ENCODE results near the gene GPR137C.

Gene GPR137C, protein sequence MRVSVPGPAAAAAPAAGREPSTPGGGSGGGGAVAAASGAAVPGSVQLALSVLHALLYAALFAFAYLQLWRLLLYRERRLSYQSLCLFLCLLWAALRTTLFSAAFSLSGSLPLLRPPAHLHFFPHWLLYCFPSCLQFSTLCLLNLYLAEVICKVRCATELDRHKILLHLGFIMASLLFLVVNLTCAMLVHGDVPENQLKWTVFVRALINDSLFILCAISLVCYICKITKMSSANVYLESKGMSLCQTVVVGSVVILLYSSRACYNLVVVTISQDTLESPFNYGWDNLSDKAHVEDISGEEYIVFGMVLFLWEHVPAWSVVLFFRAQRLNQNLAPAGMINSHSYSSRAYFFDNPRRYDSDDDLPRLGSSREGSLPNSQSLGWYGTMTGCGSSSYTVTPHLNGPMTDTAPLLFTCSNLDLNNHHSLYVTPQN

DNA sequence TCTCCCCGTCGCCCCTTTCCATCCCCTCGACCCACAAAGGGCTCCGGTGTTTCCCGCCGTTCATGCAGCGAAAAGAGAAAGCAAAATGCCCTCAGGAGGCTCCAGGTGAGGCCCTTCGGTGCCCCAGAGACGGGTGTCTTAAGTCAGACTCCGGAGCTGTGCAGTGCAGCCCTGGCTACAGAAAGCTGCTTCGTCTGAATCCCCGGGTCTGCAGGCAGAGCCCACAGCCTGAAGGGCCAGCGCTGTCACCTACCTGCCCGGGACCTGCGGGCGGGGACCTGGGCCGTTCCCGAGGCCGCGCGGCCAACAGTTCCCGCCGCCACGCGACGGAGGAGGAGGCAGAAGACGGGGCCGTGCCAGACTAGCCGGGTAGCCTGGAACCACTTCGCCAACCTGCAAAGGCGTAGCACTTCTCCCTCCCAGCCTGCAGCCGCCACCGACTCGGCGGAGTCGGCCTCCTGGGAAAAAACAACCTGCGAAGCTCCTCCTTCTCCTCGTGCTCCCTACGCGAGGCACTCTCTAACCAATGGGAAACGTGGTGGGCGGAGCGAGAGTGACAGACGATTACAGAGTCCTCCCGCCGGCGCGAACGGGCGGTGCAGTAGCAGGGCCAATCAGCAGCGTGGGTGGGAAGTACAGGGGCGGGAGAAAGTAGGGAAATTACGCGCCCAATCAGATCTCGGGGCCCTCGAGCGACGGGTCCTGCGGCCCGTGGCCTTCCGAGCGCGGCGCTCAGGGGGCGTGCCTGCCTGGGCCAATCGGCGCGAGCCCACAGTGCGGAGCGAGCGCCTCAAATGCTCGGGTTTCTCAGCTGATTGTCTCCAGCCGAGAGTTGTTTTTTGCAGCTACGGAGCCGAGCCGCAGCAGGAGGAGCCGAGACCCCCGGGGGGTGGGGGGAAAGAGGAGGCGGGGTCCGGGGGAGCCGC lies at the start of gene GPR137C, which contains the start of gene TXNDC16:
Gene GPR137C, plus strand, starts transcription at position 774 of the 926 bp plus-strand sequence. CDS start 312 bp downstream, outside the sequence.
Gene TXNDC16, minus strand, starts transcription at position 443 of the 926 bp plus-strand sequence. CDS start 8,948 bp downstream, outside the sequence.
- DNase-seq = peak; percentile 96

DNA sequence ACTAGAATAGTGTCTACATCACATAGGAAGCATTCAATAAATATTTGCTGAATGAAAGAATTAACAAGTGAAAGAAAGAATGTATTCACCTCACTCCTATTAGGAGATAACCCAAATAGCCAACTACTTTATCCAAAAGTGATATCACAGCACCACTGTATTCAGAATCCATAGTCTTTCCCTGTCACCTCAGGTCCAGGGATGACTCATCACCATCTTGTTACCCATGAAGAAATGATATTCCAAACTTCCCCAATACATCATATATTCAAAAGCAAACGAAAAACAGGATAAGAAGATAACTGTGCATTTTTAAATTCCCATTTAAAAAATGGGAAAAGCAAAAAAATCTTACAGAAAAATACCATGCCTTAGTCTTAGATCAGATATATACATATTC lies 39.4 kb upstream of the GPR137C start:
- DNase-seq = no peak

DNA sequence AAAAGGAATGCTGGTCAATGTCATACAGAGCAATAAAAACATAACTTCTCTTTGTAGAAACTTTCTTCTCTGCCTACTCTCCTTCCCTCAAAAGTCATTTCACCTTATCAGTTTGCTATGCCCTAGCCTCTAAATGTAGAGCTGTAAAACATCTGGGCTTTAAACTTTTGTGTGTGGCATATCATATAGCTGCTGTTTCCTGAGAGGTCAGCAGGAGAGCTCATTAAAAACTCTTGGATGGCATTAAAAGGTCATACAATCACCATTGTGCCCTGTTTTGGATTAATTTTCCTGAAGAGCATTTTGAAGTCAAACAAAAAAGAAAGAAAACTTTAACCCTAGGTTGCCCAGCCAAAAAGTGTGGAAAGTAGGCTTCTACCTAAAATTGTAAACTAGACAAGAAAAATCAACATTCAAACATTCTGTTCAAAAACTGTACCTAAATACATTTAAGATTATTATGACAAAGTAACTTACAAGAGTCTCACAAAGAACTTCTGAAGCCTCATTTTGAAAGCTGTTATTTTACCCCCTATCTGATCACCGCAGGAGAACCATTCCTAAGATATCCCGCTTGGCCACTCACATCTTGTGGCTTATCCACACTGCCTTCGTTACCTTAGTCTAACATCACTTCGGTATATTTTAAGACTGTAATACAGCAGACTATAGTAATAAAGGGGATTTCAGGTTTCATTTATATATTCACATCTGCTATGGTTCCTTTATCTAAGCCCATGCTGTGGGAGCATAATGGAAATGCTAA lies 38.4 kb upstream of the GPR137C start:
- no peak for DNase-seq

DNA sequence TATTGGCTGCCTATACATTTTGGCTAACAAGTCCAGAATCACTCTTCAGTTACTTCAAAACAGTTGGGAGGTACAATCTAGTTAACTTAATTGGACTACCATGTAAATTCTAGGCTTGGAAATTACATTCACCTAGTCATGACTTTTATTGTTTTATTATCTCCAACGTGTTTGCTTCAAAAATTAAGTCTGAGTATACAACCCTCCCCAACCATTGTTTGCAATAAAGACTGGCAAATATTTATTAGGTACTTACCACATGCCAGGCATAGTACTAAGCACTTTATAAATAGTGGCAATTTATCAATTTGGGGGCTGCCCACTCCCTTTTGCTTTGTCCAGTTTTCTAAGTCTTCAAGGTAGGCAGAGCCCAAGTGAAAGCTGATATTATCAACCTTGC lies 30.6 kb upstream of the GPR137C start:
- DNase-seq = no peak

DNA sequence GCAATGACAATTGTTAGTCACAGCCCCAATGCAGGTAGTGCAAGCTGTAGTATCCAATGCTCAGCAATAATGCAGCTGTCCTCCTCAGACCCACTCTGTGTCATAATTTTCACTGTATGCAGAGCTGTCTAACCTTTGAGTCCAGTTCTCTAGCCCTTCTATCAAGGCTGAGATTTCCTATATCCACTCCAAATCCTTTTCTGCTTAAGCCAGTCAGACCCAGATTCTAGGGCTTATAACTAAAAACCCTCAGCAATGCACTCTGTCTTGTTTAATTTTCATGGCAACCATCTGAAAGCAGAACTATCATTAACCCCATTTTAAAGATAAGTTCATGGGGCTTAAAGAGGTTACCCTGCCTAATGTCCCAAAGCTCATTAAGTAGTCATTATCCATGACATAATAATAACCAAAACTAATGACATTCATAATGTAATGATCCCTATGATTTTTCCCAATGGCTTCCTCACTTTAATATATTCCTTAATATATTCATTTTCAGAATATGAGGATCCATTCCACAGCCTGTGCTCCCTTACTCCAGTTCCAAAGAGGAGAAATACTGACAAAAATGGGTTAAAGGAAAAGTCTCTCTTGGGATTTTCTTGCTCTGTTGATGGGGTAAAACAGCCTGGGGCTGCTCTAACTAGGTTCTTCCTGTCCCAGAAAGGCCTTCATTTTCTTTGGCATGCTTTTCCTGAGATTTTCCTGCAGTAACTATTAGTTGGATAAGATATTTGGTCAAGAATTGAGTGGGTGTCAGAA lies 29.9 kb upstream of the GPR137C start:
- DNase-seq = no peak

DNA sequence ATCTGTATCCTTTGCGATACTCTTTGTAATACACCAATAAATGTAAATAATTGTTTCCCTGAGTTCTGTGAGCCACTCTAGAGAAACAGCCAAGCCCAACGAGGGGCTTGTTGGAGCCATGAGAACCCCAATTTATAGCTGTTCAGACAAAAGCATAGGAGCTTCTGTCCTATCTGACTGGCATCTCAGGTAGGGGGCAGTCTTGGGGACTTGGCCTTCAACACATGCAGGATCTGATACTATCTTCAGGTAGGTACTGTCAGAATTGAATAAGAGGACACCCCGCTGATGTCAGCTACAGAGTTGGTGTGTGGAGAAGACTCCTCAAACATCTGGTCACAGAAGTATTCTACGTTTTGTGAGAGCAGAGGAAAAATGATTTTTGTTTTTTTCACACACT lies 25.6 kb upstream of the GPR137C start:
- DNase-seq = no peak

DNA sequence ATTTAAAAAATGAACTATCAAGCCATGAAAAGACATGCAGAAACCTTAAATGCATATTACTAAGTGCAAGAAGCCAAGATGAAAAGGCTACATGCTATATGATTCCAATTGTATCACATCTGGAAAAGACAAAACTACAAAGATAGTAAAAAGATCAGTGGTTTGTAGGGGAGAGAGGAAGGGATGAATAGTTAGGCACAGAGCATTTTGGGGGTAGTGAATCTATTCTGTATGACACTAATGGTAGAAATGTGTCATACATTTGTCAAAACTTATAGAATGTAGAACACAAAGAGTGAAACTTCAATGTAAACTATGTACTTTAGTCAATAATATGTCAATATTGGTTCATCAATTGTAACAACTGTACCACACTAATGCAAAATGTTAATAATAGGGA lies 21.2 kb upstream of the GPR137C start:
- no peak for DNase-seq

DNA sequence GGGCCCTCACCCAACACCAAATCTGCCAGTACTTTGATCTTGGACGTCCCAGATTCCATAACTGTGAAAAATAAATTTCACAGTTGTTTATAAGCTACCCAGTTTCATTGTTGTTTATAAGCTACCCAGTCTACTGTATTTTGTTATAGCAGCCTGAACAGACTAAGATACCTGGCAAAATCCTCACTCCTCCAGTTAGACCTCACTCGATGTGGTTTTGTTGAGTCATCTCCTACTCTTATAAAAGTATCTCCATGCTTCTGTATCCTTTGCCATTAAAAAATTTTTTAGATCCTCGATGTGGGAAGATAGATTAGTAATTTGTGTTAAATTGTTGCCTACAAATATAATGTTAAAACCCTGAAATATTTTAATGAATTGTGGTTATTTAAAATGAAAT lies 16.4 kb upstream of the GPR137C start:
- no peak for DNase-seq

DNA sequence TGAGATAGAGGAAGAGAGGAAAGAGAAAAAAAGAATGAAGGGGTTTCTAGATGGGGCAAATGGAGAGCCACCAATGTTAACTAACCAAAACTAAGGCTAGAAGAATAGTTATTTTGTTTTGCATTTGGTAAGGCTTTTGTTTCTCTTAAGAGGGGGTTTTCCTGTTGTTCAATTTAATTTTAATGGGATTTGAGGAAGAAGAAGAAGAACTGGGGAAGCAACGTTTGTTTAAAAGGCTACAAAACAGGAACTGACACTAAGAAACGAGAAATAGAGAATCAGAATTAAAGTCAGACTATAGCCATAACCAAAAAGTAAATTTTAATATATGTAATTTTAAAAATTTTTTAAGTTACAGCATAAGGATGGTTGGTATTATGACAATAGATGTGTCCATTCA lies 14.0 kb upstream of the GPR137C start:
- DNase-seq = no peak

DNA sequence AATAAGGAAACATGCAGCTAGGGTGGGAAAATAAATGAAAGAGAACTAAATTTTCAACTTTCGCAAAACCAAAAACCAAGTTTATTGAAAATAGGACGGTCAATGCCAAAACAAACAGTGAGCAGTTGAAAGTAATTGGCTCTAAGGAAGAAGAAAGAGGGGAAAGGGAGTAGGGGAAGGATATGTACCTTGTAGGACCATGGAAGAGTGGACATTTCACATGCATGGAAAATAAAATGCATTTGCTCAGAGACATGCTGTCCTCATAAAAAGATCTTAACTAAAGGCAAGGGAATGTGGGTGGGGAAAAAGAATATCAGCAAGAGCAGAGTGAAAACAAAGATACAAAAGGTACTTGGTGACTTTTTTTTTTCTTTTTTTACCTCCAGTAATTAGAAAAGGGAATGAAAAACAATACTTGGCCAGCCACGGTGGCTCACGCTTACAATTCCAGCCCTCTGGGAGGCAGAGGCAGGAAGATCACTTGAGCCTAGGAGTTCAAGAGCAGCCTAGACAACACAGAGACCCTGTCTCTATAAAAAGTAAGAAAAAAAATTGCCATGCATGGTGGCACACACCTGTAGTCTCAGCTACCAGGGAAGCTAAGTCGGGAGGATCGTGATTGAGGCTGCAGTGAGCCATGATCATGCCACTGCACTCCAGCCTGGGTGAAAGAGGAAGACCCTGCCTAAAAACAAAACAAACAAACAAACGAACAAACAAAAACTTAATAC lies 6.9 kb upstream of the GPR137C start:
- no peak for DNase-seq

DNA sequence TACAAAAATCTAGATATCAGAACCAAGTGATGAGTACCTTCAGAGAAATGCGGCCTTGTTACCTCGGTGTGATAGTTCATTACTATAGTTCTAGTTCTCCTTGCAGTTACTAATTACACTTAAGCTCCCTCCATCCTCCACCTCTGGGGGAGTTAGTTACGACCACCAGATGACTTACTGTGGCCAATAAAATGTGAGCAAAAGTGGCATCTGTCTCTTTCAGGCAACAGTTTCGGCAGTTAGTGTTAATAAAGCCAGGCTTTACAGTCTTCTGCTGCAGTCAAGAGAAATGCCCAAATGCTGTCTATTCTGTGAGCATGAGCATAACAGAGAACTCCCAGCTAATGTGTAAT lies 6.3 kb upstream of the GPR137C start:
- no peak for DNase-seq

DNA sequence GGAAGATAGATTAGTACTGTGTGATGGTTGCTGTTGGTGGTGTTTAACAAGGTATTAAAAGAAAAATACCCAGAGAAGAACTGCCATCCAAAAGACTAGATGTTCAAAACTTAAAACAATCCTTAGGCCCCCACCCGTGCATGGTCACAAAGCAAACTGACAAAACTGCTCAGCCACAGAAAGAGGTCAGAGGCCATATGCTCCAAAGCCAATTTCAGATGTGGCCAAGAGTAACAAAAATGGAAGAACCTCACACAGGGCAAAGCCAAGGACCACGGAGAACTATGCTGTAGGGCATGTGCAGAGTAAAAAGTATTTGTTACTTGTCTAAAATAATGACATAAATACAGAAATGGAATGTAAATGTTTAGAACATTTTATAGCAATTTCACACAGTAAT lies 5.6 kb upstream of the GPR137C start:
- no peak for DNase-seq

DNA sequence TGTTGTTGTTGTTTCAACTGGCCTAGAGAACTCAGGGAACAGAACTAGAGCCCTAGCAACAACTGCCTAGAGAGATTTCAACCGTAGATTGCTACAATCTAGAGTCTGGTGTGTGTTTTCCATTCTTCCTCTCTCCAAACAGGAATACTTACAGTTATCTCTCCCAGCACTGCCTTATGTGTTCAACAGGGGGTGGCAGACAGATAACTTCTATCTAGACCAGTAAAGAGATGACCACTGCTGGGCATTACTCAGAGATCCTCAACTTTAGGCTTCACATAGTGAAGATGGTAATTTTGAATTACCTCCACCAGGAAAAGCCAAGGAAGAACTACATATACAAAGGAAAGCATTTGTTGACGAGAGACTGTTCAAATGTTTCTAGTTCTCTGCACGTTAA lies 5.1 kb upstream of the GPR137C start:
- no peak for DNase-seq

DNA sequence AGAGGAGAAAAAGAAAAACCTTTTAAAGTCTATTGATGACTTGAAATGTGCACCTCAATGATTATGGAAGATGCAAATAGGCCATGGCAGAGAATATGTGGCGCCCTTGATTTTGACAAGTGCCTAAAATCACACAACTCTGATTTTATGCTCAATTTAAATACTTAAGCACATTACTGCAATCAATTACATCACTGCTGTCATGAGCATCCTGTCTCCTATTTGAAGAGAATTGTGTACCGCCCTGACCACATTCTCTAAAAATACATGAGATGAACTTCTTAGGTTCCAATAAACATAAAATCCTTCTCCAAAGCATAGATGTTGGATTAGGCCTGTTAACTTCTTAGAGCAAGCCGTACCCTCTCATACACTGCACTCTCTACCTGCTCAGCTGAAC lies 2.0 kb upstream of the GPR137C start:
- DNase-seq = no peak

DNA sequence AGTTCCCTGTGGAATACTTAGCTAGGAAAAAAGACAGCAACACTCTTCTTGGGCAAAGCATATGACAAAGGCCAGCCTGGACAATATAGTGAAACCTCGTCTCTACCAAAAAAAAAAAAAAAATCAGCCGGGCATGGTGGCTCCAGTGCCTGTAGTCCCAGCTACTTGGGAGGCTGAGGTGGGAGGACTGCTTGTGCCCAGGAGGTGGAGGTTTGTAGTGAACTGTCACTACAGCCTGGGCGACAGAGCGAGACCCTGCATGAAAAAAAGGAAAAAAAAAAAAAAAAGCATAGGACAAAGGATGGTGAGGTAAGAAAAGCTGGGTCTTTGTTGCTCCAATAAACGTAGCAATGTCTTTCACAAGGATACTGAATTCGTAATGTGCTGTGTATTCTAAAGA lies 1.4 kb upstream of the GPR137C start:
- DNase-seq = no peak

DNA sequence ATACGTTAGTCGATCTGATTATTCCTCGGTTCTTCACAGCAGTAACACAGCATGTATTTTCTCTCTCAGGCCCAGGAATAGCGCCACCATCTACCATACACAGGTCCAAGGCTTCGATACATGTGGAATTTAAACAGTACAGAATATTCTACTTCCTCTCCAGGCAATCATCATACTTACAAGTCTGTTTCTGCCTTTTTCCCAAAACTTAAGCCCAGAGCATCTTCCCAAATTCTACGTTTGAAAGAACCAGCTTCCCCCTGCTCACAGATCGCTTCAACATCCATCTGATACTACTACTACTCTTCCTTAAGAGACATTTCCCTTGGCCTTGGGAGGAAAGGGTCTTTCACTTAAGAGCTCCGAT lies 957 bp upstream of the GPR137C start:
- DNase-seq = peak; percentile 15

DNA sequence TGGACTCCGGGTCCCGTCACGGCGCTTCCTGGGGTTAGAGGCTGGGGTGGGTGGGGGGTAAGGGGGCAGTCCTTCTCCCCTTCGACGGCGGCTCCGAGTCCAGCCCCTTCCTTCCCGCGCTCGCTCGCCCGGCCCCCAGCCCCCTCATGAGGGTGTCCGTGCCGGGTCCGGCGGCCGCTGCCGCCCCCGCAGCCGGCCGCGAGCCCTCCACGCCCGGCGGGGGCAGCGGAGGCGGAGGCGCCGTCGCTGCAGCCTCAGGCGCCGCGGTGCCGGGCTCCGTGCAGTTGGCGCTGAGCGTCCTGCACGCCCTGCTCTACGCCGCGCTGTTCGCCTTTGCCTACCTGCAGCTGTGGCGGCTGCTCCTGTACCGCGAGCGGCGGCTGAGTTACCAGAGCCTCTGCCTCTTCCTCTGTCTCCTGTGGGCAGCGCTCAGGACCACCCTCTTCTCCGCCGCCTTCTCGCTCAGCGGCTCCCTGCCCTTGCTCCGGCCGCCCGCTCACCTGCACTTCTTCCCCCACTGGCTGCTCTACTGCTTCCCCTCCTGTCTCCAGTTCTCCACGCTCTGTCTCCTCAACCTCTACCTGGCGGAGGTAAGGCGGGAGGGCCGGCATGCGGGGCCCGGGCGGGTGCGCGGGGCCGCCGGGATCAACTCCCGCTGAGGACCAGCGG lies 500 bp downstream of the GPR137C start:
- DNase-seq = no peak

DNA sequence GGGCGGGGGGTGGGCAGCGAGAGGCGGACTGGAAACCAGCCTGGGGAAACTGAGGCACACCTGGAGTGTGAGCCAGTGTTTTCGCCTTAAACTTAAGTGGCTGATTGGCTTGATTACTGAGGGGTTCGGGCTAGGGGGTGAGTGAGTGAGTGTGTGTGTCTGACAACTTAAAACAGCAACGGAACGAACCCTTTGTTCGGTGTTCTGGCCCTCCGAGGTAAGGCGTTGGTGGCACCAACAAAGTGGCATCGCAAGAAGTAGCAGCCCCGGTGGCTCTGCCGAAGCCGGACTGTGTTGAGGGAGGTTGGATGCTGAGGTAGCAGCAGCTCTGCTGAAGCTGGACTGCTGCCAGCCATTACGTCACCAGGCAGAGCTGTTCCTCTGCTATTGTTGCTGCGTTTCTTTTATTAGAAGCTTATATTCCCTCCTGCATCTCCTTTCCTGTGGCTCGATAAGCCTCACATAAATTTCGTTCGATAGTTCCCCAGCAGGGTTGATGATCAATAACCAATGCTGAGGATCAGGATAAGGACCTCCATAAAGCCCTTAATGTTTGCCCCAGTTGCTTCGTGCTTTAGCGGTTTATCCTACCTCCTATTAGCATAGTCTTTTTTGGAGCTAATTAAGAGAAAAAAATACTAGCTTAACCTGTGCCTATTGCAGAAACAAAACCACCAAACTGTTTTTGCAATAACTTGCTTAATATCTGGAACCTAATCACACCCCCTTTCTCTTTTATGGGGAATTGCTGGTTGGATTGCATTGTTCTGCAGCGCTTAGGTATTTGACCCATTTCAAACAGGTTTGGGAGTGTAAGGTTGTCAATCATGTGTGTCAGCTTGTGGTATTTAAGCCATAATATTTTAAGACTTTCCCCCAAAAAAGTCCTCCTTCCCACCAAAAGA lies 1.3 kb downstream of the GPR137C start:
- DNase-seq = peak; percentile 81

DNA sequence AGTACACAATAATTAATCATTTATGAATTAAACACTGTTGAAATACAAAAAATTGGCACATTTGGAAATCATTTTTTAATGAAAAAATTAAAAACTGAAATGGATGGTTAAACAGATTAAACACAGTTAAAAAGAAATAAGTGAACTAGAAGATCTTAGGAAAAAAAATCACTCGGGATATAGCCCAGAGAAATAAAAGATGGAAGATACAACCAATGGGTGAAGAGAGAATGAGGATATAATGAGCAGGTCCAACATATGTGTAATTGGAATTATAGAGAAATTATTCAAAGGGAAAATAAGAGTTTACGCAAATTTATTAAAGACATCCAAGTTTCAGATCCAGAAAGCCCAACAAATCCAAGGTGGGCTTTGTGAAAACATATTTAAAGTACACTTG lies 6.1 kb downstream of the GPR137C start:
- no peak for DNase-seq

DNA sequence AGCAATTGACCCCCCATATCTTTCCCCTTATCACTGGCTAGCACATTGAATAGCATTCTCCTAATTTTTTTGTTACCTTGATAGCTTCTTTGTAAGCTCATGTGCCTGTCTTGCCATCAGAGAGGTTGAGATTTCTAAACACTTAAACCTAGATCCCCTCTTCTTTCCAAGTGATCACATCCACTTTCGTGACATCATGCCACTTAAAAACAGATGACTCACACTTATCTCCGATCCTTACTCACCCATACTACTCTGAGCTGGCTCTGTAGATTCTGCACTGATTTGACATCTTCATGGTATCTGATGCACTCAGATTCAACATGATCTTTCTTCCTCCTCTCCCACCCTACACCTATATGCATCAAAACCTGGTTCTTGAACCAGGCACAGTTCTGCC lies 10.5 kb downstream of the GPR137C start:
- no peak for DNase-seq
